Dedifferentiated amniotic fluid mesenchymal stem cell (primary cell): ENCODE data around the gene AMIGO2.

Source experiments
- DNase-seq: peaks from one replicate; pipeline ENCODE4 v3.0.0-alpha.2; 2016; ENCODE audit errors: extremely low spot score

The AMIGO2 gene

DNA sequence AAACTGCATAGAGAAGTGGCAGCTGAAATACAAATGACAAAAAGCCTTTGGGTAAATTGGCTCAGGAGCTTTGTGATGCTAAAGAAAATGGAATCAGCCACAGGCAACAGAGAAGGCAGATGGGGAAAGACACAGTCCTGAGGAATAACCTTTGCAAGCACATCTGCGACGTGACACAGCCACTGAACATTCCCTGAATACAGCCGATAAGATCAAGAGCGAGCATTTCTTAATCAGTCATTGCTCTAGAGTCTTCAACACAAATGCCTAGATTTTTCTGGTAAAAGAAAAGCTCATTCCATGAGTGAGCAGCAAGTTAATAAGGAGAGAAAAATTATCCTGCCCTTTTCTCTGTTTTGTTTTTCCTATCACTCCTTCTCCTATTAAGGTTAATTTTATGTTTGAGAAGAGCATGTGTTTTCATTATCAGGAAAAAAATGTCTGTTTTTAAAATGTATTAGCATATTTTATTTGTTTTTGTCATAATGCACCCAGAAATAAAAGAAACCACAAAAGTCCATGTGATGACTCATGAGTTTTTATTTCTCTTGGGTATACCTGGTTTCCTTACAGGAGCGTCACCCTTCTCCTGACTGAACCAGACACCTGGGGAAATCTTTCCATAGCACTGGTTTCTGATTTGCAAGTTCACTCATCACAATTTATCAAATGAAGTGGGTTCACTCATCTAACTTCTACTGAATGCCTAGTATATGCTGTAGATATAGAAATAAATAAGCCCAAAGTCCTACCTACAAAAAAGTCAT, 45.8 kb downstream of the AMIGO2 start:
- no peak for DNase-seq

DNA sequence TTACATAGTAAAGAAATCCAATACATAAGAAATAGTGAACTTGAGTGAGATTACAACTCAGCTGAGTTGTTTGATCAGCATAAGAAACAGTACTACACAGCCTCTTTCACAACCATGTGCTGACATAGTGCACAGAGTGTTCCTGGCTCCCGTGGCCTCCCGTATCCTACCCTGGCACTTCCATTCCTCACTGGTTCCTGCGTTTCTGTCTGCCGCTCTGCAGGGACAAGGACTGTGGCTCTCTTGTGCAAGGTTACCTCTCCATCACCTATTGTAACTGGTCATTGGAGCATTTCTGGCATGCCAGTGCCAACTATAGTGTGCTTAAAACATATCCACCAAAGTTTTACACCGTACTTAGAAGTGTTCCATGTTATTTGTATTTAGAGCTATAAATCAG, 46.7 kb downstream of the AMIGO2 start:
- no peak for DNase-seq

DNA sequence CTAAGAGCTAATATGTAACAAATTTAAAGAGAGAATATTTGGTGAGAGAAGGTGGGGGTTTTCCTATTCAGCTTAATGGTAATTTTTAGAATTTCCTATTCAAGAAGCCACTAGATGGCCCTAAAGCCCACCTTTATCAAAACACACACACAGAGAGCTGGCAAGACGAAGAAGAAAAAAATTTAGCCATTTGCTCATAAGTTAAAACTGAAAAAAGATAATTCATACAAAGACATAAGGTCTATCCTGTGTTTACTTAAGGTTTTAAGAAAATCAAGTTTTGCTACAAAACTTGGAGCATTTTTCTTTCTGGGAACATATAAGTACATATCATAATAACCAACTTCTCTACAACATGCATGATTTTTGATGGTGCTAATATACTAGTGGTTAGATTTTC, 47.1 kb downstream of the AMIGO2 start:
- DNase-seq = peak; percentile 71

DNA sequence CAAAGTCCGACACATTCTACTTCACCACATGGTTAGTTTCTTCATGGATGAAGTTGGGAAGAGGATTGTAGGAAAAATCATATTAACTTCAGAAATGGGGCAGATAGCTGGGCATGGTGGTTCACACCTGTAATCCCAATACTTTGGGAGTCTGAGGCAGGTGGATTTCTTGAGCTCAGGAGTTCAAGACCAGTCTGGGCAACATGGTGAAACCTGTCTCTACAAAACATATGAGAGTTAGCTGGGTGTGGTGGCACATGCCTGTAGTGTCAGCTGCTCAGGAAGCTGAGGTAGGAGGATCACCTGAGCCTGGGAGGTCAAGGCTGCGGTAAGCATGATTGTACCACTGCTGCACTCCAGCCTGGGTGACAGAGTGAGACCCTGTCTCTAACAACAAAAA, 49.9 kb downstream of the AMIGO2 start:
- no peak for DNase-seq

DNA sequence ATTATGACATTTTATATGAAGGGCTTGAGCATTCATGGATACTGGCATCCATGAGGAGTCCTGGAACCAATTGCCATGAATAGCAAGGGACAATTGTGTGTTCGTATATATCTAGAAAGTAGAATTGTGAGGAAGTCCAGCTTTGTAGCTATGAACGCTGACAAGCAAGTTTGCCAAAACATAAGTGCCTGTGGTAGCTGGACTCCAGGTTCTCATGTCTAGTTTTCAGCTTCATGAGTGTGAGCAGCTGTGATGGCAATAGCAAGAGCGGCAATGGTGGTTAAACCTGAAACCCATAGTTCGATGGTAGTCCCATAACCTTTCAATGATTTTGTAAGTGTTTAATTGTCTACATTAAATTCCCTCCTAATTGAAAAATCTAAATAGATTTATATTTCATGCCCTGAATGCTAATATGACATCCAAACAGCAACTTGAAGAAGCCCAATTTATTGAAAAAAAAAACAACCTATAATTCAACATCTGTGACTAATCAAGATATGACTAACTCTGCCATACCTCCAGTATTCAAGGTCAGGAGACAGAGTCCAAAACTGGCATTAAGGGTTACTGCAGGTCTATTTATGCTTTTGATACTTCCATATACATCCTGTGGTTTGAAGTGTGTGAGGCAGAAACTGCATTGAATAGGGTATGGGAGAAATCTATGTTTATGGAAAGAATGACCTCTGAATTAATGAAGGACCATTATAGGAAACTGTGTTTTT, 50.6 kb downstream of the AMIGO2 start:
- DNase-seq = no peak

DNA sequence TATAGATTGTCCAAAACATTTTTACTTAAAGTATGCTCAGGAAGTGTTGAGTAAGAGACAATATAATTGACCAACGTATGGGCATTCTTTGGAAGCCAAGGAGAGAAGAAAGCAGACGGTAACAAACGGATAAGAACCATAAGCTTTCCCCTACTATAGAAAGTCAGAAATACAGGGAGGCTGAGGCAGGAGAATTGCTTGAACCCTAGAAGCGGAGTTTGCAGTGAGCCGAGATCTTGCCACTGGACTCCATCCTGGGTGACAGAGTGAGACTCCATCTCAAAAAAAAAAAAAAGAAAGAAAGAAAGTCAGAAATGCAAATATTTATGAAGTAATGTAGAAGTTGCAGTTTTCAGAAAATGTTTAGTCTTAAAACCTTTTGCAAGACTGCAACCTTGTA, 51.6 kb downstream of the AMIGO2 start:
- DNase-seq = no peak
